Gastrocnemius medialis (tissue), 4 donors: ENCODE results near the gene THADA.

Experiments used
- POLR2A ChIP-seq, 2 donors: fragments of 450-650 bp; IDR thresholded peaks; one replicate each; pipeline ENCODE4 v1.6.1; 2017; ENCODE audit warnings: antibody characterized with exemption in 2 of 2, mild to moderate bottlenecking in 2 of 2, moderate library complexity in 2 of 2
- TF ChIP-seq, protein P1 (sequence below), 5 experiments: fragments of 450-650 bp in 3 of 5; fragments of 200-600 bp in 2 of 5; sonication (generic) in 2 of 5; IDR thresholded peaks in 4 of 5; conservative IDR thresholded peaks in 1 of 5; 1 replicate in 4 of 5; 2 replicates in 1 of 5; pipeline ENCODE4 v1.5.1; 2016 to 2019; ENCODE audit warnings: antibody characterized with exemption in 5 of 5, mild to moderate bottlenecking in 3 of 5, moderate library complexity in 3 of 5

DNA sequence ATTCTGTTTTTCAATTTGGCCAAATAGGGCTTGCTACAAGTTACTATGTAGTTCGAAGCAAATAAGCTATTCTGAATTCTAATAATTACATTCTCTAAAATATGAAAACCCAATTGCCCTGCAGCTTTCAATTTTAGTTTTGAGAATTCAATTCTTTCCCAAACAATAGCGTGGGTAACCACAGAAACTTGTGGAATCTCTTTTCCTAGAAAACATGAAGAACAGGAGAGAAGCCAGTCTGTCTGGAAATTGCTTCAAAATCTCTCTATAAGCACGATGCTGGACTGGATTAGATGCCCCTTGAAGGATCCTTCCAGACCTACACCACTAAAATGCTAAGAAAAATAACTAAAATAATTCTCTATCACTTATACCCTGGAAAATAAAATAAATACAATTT is 115.0 kb downstream of the THADA start:
- TF ChIP-seq, protein P1, sequence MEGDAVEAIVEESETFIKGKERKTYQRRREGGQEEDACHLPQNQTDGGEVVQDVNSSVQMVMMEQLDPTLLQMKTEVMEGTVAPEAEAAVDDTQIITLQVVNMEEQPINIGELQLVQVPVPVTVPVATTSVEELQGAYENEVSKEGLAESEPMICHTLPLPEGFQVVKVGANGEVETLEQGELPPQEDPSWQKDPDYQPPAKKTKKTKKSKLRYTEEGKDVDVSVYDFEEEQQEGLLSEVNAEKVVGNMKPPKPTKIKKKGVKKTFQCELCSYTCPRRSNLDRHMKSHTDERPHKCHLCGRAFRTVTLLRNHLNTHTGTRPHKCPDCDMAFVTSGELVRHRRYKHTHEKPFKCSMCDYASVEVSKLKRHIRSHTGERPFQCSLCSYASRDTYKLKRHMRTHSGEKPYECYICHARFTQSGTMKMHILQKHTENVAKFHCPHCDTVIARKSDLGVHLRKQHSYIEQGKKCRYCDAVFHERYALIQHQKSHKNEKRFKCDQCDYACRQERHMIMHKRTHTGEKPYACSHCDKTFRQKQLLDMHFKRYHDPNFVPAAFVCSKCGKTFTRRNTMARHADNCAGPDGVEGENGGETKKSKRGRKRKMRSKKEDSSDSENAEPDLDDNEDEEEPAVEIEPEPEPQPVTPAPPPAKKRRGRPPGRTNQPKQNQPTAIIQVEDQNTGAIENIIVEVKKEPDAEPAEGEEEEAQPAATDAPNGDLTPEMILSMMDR (IDR thresholded peaks at IDR 0.05 in 4 of 5, conservative IDR thresholded peaks at IDR 0.05 in 1 of 5): no peak
- no peak for TF ChIP-seq POLR2A (IDR thresholded peaks at IDR 0.05)
